Measurements from ENCODE around the gene RABGAP1L. TPM values are rescaled to one million over a fixed set of nuclear protein-coding genes. Genes with fewer than 3 reads are reported as not detected.

RABGAP1L gene
- total RNA-seq, 2 experiments from 2014 or later = 59.8 to 67.6 TPM

- H3K4me1 Mint-ChIP-seq (ENCODE audit: low read depth) = no peaks in the 10 kb centered on the region
- no peak for ATAC-seq (ENCODE audit: poor library complexity)
Measured at GRCh38 chr1:174322202-174322862, 163.0 kb downstream of the RABGAP1L start.

GRCh38 chr1:174324493-174324892, 165.2 kb downstream of the RABGAP1L start:
- no peak for TF ChIP-seq CTCF (IDR thresholded peaks at IDR 0.05)
- ATAC-seq (ENCODE audit: poor library complexity) = no peak
- Mint-ChIP-seq H3K36me3 (ENCODE audit: low read depth) (peaks cover 72% of the 10 kb centered on the region), H3K4me1 (ENCODE audit: low read depth) (no peaks in the 10 kb centered on the region), H3K9me3 (peaks cover 32% of the 10 kb centered on the region), H3K4me3 (no peak overlapping the region), H3K27ac (no peak overlapping the region), H3K27me3 (no peaks in the 10 kb centered on the region)
- Histone ChIP-seq H3K27me3 (ENCODE audit: control insufficient read depth in 1 of 2, insufficient read depth in 2 of 2, low read length in 2 of 2) (no peaks in the 10 kb centered on the region), H3K9me3 (ENCODE audit: control insufficient read depth in 1 of 2, insufficient read depth in 1 of 2, low read length in 2 of 2) (peaks cover 9 to 38% of the 10 kb centered on the region in 2 experiments), H3K36me3 (ENCODE audit: insufficient read depth, low read length) (peaks cover 26% of the 10 kb centered on the region), H3K4me3 (ENCODE audit: low read length) (no peak overlapping the region), H3K27ac (ENCODE audit: low read depth in 1 of 2, low read length in 2 of 2) (no peak overlapping the region), H3K4me1 (ENCODE audit: insufficient read depth, low read length) (no peaks in the 10 kb centered on the region)
- CTCF ChIA-PET = no interaction called here
- POLR2A ChIA-PET = no interaction called here
- intact Hi-C loops (cut with DNase I, micrococcal nuclease) = no loop called here
- no peak for DNase-seq

More at GRCh38 chr1:174322202-174322862, 163.0 kb downstream of the RABGAP1L start:
- Mint-ChIP-seq H3K9me3 (peaks cover 40% of the 10 kb centered on the region), H3K4me3 (no peak overlapping the region), H3K27me3 (no peaks in the 10 kb centered on the region), H3K27ac (no peak overlapping the region), H3K36me3 (ENCODE audit: low read depth) (peaks cover 94% of the 10 kb centered on the region)
- Histone ChIP-seq H3K36me3 (ENCODE audit: insufficient read depth, low read length) (peaks cover 32% of the 10 kb centered on the region), H3K4me1 (ENCODE audit: insufficient read depth, low read length) (no peaks in the 10 kb centered on the region), H3K27ac (ENCODE audit: low read depth in 1 of 2, low read length in 2 of 2) (no peak overlapping the region), H3K9me3 (ENCODE audit: control insufficient read depth in 1 of 2, insufficient read depth in 1 of 2, low read length in 2 of 2) (peaks cover 9 to 42% of the 10 kb centered on the region in 2 experiments), H3K27me3 (ENCODE audit: control insufficient read depth in 1 of 2, insufficient read depth in 2 of 2, low read length in 2 of 2) (no peaks in the 10 kb centered on the region), H3K4me3 (ENCODE audit: low read length) (no peak overlapping the region)
- ChIA-PET POLR2A (no interaction called here), CTCF (no interaction called here)
- intact Hi-C loops (cut with DNase I, micrococcal nuclease) = no loop called here
- TF ChIP-seq CTCF (IDR thresholded peaks at IDR 0.05) = no peak
- DNase-seq = no peak

GRCh38 chr1:174324939-174325338, 165.6 kb downstream of the RABGAP1L start:
- no peak for DNase-seq
- Mint-ChIP-seq H3K9me3 (peaks cover 29% of the 10 kb centered on the region), H3K4me3 (no peak overlapping the region), H3K27ac (no peak overlapping the region), H3K36me3 (ENCODE audit: low read depth) (peaks cover 68% of the 10 kb centered on the region), H3K27me3 (no peaks in the 10 kb centered on the region), H3K4me1 (ENCODE audit: low read depth) (no peaks in the 10 kb centered on the region)
- Histone ChIP-seq H3K9me3 (ENCODE audit: control insufficient read depth in 1 of 2, insufficient read depth in 1 of 2, low read length in 2 of 2) (peaks cover 9 to 34% of the 10 kb centered on the region in 2 experiments), H3K4me1 (ENCODE audit: insufficient read depth, low read length) (no peaks in the 10 kb centered on the region), H3K4me3 (ENCODE audit: low read length) (no peak overlapping the region), H3K36me3 (ENCODE audit: insufficient read depth, low read length) (peaks cover 26% of the 10 kb centered on the region), H3K27ac (ENCODE audit: low read depth in 1 of 2, low read length in 2 of 2) (no peak overlapping the region), H3K27me3 (ENCODE audit: control insufficient read depth in 1 of 2, insufficient read depth in 2 of 2, low read length in 2 of 2) (no peaks in the 10 kb centered on the region)
- no peak for ATAC-seq (ENCODE audit: poor library complexity)
- ChIA-PET CTCF (no interaction called here), POLR2A (no interaction called here)
- TF ChIP-seq CTCF (IDR thresholded peaks at IDR 0.05) = no peak
- intact Hi-C loops (cut with DNase I, micrococcal nuclease) = no loop called here

All from CD4-positive, alpha-beta T cell (primary cell).